Measurements from ENCODE around the gene IGSF5. TPM values are rescaled to one million over a fixed set of nuclear protein-coding genes. Genes with fewer than 3 reads are reported as not detected.
"Not testable (repeated sequence)": the region's sequence is repeated elsewhere in the genome, so short reads cannot be mapped to it uniquely, and the experiment has no call there.

The IGSF5 gene
- not detected in 2 replicates for total RNA-seq

GRCh38 chr21:39744883-39745282 lies at the start of gene IGSF5:
TSS of gene IGSF5 (plus strand) at chr21:39745183. CDS start at chr21:39745510, 327 bp downstream.
- not testable (repeated sequence) for DNase-seq (ENCODE audit: low read depth in 2 of 2)

GRCh38 chr21:39696196-39696595 lies 48.8 kb upstream of the IGSF5 start:
- DNase-seq (ENCODE audit: low read depth in 2 of 2) = no peak

GRCh38 chr21:39696618-39697017 lies 48.4 kb upstream of the IGSF5 start:
- DNase-seq (ENCODE audit: low read depth in 2 of 2) = no peak

GRCh38 chr21:39700318-39700717 lies 44.7 kb upstream of the IGSF5 start:
- no peak for DNase-seq (ENCODE audit: low read depth in 2 of 2)

- no peak for DNase-seq (ENCODE audit: low read depth in 2 of 2)
Measured at GRCh38 chr21:39703578-39703977, 41.4 kb upstream of the IGSF5 start.

DNA sequence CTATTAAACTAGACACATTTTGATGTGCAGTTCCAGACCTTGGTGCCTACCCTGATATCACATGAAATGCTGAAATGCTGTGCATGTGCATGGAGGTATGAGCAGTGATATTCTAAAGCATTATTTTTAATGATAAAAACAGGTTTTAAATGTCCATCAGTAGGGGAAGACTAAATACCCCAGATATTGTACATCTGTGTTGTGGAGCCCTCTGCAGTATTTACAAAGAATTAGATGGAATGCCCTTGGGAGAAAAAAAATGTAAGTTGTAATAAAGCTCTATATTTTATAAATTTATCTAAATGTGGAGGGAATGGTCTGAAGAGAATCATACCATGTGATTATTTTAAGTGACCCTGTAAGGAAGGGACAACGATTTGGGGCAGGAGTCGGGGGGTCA lies 39.1 kb upstream of the IGSF5 start:
- no peak for DNase-seq (ENCODE audit: low read depth in 2 of 2)

- DNase-seq (ENCODE audit: low read depth in 2 of 2) = no peak
Measured at GRCh38 chr21:39707316-39707715, 37.7 kb upstream of the IGSF5 start.

- no peak for DNase-seq (ENCODE audit: low read depth in 2 of 2)
Measured at GRCh38 chr21:39710866-39711265, 34.1 kb upstream of the IGSF5 start.

GRCh38 chr21:39712273-39712672 lies 32.7 kb upstream of the IGSF5 start:
- DNase-seq (ENCODE audit: low read depth in 2 of 2) = no peak

GRCh38 chr21:39712976-39713375 lies 32.0 kb upstream of the IGSF5 start:
- DNase-seq (ENCODE audit: low read depth in 2 of 2) = no peak

GRCh38 chr21:39713905-39714304 lies 31.1 kb upstream of the IGSF5 start:
- DNase-seq (ENCODE audit: low read depth in 2 of 2) = no peak

DNA sequence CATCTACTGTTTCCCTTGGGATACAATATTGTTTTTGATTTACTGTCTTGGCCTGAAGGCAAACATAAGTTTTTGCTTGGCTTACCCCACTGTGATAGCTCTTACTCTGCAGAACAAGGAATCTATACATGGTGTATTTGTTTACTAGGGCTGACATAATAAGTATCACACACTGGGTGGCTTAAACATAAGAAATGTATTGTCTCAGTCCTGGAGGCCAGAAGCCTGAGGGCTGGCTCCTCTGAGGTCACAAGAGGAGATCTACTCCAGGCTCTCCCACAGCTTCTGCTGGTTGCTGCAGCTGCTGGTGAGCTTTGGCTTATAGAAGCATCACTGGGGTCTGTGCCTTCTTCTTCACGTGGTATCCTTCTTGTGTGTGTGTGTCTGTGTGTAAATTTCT lies 30.7 kb upstream of the IGSF5 start:
- no peak for DNase-seq (ENCODE audit: low read depth in 2 of 2)

GRCh38 chr21:39715804-39716397 lies 29.1 kb upstream of the IGSF5 start:
- DNase-seq (ENCODE audit: low read depth in 2 of 2) = peak; percentile 44 to 52

- DNase-seq (ENCODE audit: low read depth in 2 of 2) = no peak
Measured at GRCh38 chr21:39720126-39720778, 24.7 kb upstream of the IGSF5 start.

DNA sequence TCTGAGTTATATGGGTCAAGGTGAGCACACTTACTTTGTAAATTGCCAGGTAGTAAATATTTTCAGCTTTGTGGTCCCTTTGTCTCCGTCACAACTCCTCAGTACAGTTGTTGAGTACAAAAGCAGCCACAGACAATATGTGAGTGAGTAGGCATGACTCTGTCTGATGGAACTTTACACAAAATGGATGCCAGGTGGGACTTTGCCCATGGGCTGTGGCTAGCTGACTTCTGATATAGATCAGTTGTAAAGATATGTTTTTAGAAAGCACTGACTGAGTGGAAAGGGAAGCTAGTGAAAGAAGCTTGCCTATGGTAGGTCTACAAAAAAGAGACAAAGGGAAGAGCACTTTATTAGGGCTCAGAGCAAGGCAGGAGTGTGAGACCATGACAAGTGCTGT lies 23.1 kb upstream of the IGSF5 start:
- DNase-seq (ENCODE audit: low read depth in 2 of 2) = no peak

- no peak for DNase-seq (ENCODE audit: low read depth in 2 of 2)
Measured at GRCh38 chr21:39724944-39725343, 20.0 kb upstream of the IGSF5 start.

GRCh38 chr21:39726133-39726532 lies 18.9 kb upstream of the IGSF5 start:
- DNase-seq (ENCODE audit: low read depth in 2 of 2) = no peak

- no peak for DNase-seq (ENCODE audit: low read depth in 2 of 2)
Measured at GRCh38 chr21:39727401-39728120, 17.4 kb upstream of the IGSF5 start.

- no peak for DNase-seq (ENCODE audit: low read depth in 2 of 2)
Measured at GRCh38 chr21:39728341-39728740, 16.6 kb upstream of the IGSF5 start.

- no peak for DNase-seq (ENCODE audit: low read depth in 2 of 2)
Measured at GRCh38 chr21:39730418-39731157, 14.4 kb upstream of the IGSF5 start.

DNA sequence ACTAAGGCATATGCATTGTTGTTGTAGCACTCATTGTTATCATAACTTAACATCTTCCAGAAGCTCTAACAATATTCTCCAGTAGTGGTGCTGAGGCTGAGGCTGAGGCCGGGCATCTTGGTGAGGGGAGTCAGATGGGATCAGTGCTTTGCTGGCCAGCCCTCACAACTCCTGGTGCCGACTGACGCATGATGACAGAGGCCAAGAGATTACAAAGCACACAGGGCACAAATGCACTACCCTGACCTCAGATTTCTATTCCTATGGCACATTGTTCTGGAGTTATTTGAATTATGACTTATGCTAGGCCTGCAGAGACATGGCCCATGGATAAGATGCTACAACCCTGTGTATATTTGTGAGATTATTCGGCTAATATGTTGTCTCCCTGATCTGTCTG lies 8.3 kb upstream of the IGSF5 start:
- no peak for DNase-seq (ENCODE audit: low read depth in 2 of 2)

- DNase-seq (ENCODE audit: low read depth in 2 of 2) = no peak
Measured at GRCh38 chr21:39737376-39738000, 7.5 kb upstream of the IGSF5 start.

All from lung microvascular endothelial cell (primary cell).